HEK293 (cell line): Measurements from ENCODE around the gene EPHB1.

Source experiments
- CTCF ChIA-PET: fragments of 350-600 bp; formaldehyde crosslinking; extraction: SDS; loops from one replicate; lab custom pipeline; 2021; ENCODE audit warnings: antibody characterized with exemption; lab: Yijun Ruan, JAX
- POLR2A ChIA-PET: fragments of 300-600 bp; formaldehyde crosslinking; extraction: SDS; loops from one replicate; lab custom pipeline; 2020; ENCODE audit warnings: antibody characterized with exemption, inconsistent platforms; lab: Yijun Ruan, JAX
- H3K27ac ChIP-seq: fragments of 200-500 bp; sonication (Bioruptor generic); 2 replicates; pipeline ENCODE4 v1.5.1; 2014; ENCODE audit warnings: low read depth, low read length, control low read depth, inconsistent platforms; ENCODE audit errors: extremely low read depth
- H3K36me3 ChIP-seq, 2 experiments: fragments of 200-500 bp in 1 of 2; sonication (Bioruptor generic) in 1 of 2; 1 replicate in 1 of 2; 2 replicates in 1 of 2; pipeline ENCODE4 v1.5.1; 2014 to 2017; ENCODE audit warnings: inconsistent platforms in 2 of 2, low read length in 2 of 2; ENCODE audit not compliant: control insufficient read depth in 2 of 2, insufficient read depth in 1 of 2
- H3K4me1 ChIP-seq: fragments of 200-500 bp; sonication (Bioruptor generic); 2 replicates; pipeline ENCODE4 v1.5.1; 2014; ENCODE audit warnings: mild to moderate bottlenecking, low read length, inconsistent platforms; ENCODE audit not compliant: control insufficient read depth, insufficient read depth
- H3K4me3 ChIP-seq: 2 replicates; pipeline ENCODE4 v1.5.1; 2011; ENCODE audit warnings: low read depth, mild to moderate bottlenecking, control low read depth, low read length, moderate library complexity
- H3K9me3 ChIP-seq: fragments of 200-500 bp; sonication (Bioruptor generic); 2 replicates; pipeline ENCODE4 v1.5.1; 2014; ENCODE audit warnings: low read depth, low read length, inconsistent platforms; ENCODE audit not compliant: control insufficient read depth, insufficient read depth
- GLI2 ChIP-seq: fragments of 450-650 bp; formaldehyde crosslinking; IDR thresholded peaks from 2 replicates; pipeline ENCODE4; 2017; ENCODE audit warnings: missing biosample characterization, missing genetic modification characterization, low read depth, borderline replicate concordance
- TCF7L2 ChIP-seq: IDR thresholded peaks from 2 replicates; pipeline ENCODE4 v1.6.1; 2011; ENCODE audit warnings: low read depth, mild to moderate bottlenecking, inconsistent platforms, low read length, moderate library complexity, borderline replicate concordance
- TRIM28 ChIP-seq: IDR thresholded peaks from 2 replicates; pipeline ENCODE4 v1.6.1; 2011; ENCODE audit warnings: low read length, control low read depth, borderline replicate concordance
- ZBTB6 ChIP-seq: fragments of 450-650 bp; formaldehyde crosslinking; IDR thresholded peaks from 2 replicates; pipeline ENCODE4 v1.5.1; 2017; ENCODE audit warnings: missing biosample characterization, missing genetic modification characterization
- ZBTB7A ChIP-seq: fragments of 450-650 bp; formaldehyde crosslinking; IDR thresholded peaks from 2 replicates; pipeline ENCODE4 v1.5.1; 2016; ENCODE audit warnings: low read depth, missing biosample characterization, missing genetic modification characterization
- ZFP69B ChIP-seq: fragments of 450-650 bp; formaldehyde crosslinking; IDR thresholded peaks from 2 replicates; pipeline ENCODE4 v1.5.1; 2016; ENCODE audit warnings: missing biosample characterization, missing genetic modification characterization
- ZNF132 ChIP-seq: fragments of 450-650 bp; formaldehyde crosslinking; IDR thresholded peaks from 2 replicates; pipeline ENCODE4 v1.5.1; 2017; ENCODE audit warnings: missing biosample characterization, missing genetic modification characterization, borderline replicate concordance
- ZNF133 ChIP-seq: fragments of 450-650 bp; formaldehyde crosslinking; IDR thresholded peaks from 2 replicates; pipeline ENCODE4 v1.5.1; 2016; ENCODE audit warnings: missing biosample characterization, missing genetic modification characterization
- ZNF2 ChIP-seq: fragments of 450-650 bp; formaldehyde crosslinking; IDR thresholded peaks from 2 replicates; pipeline ENCODE4 v1.5.1; 2016; ENCODE audit warnings: missing biosample characterization, missing genetic modification characterization
- ZNF221 ChIP-seq: fragments of 450-650 bp; formaldehyde crosslinking; IDR thresholded peaks from 2 replicates; pipeline ENCODE4 v1.5.1; 2017; ENCODE audit warnings: missing biosample characterization, missing genetic modification characterization, borderline replicate concordance
- ZNF24 ChIP-seq: fragments of 450-650 bp; formaldehyde crosslinking; IDR thresholded peaks from 2 replicates; pipeline ENCODE4 v1.5.1; 2016; ENCODE audit warnings: missing biosample characterization, missing genetic modification characterization
- ZNF26 ChIP-seq: fragments of 450-650 bp; formaldehyde crosslinking; IDR thresholded peaks from 2 replicates; pipeline ENCODE4 v1.5.1; 2016; ENCODE audit warnings: missing biosample characterization, missing genetic modification characterization
- ZNF350 ChIP-seq: fragments of 450-650 bp; formaldehyde crosslinking; IDR thresholded peaks from 2 replicates; pipeline ENCODE4 v1.5.0; 2017; ENCODE audit warnings: missing biosample characterization, mild to moderate bottlenecking, missing genetic modification characterization
- ZNF404 ChIP-seq: fragments of 450-650 bp; formaldehyde crosslinking; IDR thresholded peaks from 2 replicates; pipeline ENCODE4 v1.5.1; 2017; ENCODE audit warnings: missing biosample characterization, missing genetic modification characterization
- ZNF488 ChIP-seq: fragments of 450-650 bp; formaldehyde crosslinking; IDR thresholded peaks from 2 replicates; pipeline ENCODE4 v1.5.1; 2016; ENCODE audit warnings: missing biosample characterization, missing genetic modification characterization
- ZNF518A ChIP-seq: fragments of 450-650 bp; formaldehyde crosslinking; conservative IDR thresholded peaks from 2 replicates; pipeline ENCODE4 v1.5.1; 2016; ENCODE audit warnings: low read depth, missing biosample characterization, missing genetic modification characterization
- ZNF544 ChIP-seq: fragments of 450-650 bp; formaldehyde crosslinking; IDR thresholded peaks from 2 replicates; pipeline ENCODE4 v1.5.0; 2017; ENCODE audit warnings: missing biosample characterization, missing genetic modification characterization
- ZNF558 ChIP-seq: fragments of 450-650 bp; formaldehyde crosslinking; IDR thresholded peaks from 2 replicates; pipeline ENCODE4 v1.5.1; 2016; ENCODE audit warnings: missing biosample characterization, missing genetic modification characterization
- ZNF658 ChIP-seq: fragments of 450-650 bp; formaldehyde crosslinking; IDR thresholded peaks from 2 replicates; pipeline ENCODE4; 2016; ENCODE audit warnings: missing biosample characterization, missing genetic modification characterization
- ZNF677 ChIP-seq: fragments of 450-650 bp; IDR thresholded peaks from 2 replicates; pipeline ENCODE4 v1.5.0; 2018; ENCODE audit warnings: missing biosample characterization, mild to moderate bottlenecking, missing genetic modification characterization, moderate library complexity
- ZNF843 ChIP-seq: fragments of 450-650 bp; formaldehyde crosslinking; IDR thresholded peaks from 2 replicates; pipeline ENCODE4 v1.5.1; 2016; ENCODE audit warnings: missing biosample characterization, missing genetic modification characterization
- ZXDB ChIP-seq: fragments of 450-650 bp; formaldehyde crosslinking; IDR thresholded peaks from 2 replicates; pipeline ENCODE4 v1.5.1; 2016; ENCODE audit warnings: missing biosample characterization, missing genetic modification characterization
- TF ChIP-seq, protein P1 (sequence below): fragments of 450-650 bp; formaldehyde crosslinking; IDR thresholded peaks from 2 replicates; pipeline ENCODE4 v1.5.0; 2017; ENCODE audit warnings: missing biosample characterization, missing genetic modification characterization, borderline replicate concordance
- TF ChIP-seq, protein P2 (sequence below): sonication (generic); formaldehyde crosslinking; IDR thresholded peaks from 2 replicates; pipeline ENCODE4 v1.8.1; 2022; ENCODE audit warnings: mild to moderate bottlenecking, moderate library complexity, missing genetic modification reagents

Gene EPHB1

GRCh38 chr3:134813618-134814017, 18.6 kb downstream of the EPHB1 start:
- no peaks in the 10 kb centered on the region for H3K36me3 ChIP-seq
- no peak overlapping the region for H3K4me3 ChIP-seq
- no peaks in the 10 kb centered on the region for H3K9me3 ChIP-seq
- H3K27ac ChIP-seq, result no peak overlapping the region
- TF ChIP-seq ZNF544, result no peak
- TF ChIP-seq ZBTB6 (tag by site-specific recombination), result no peak
- TF ChIP-seq ZNF404, result no peak
- TF ChIP-seq TCF7L2, result no peak
- TF ChIP-seq ZNF558 (tag by site-specific recombination), result no peak
- TF ChIP-seq, protein P1, sequence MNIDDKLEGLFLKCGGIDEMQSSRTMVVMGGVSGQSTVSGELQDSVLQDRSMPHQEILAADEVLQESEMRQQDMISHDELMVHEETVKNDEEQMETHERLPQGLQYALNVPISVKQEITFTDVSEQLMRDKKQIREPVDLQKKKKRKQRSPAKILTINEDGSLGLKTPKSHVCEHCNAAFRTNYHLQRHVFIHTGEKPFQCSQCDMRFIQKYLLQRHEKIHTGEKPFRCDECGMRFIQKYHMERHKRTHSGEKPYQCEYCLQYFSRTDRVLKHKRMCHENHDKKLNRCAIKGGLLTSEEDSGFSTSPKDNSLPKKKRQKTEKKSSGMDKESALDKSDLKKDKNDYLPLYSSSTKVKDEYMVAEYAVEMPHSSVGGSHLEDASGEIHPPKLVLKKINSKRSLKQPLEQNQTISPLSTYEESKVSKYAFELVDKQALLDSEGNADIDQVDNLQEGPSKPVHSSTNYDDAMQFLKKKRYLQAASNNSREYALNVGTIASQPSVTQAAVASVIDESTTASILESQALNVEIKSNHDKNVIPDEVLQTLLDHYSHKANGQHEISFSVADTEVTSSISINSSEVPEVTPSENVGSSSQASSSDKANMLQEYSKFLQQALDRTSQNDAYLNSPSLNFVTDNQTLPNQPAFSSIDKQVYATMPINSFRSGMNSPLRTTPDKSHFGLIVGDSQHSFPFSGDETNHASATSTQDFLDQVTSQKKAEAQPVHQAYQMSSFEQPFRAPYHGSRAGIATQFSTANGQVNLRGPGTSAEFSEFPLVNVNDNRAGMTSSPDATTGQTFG (tag by site-specific recombination), result no peak
- TF ChIP-seq GLI2 (tag by site-specific recombination), result no peak
- CTCF ChIA-PET, result no interaction called here
- H3K4me1 ChIP-seq, result no peaks in the 10 kb centered on the region
- POLR2A ChIA-PET, result no interaction called here

GRCh38 chr3:134815519-134815918, 20.5 kb downstream of the EPHB1 start:
- H3K36me3 ChIP-seq, result no peaks in the 10 kb centered on the region
- no peak overlapping the region for H3K27ac ChIP-seq
- H3K4me3 ChIP-seq, result no peak overlapping the region
- ChIA-PET POLR2A (no interaction called here), CTCF (interaction anchor here (0.6 kb wide), 1 partner anchor 150 kb away, joined by 3 read pairs; no protein-coding TSS in a partner anchor)
- no peaks in the 10 kb centered on the region for H3K4me1 ChIP-seq
- H3K9me3 ChIP-seq, result no peaks in the 10 kb centered on the region
- TF ChIP-seq ZNF132 (tag by site-specific recombination) (no peak), ZFP69B (no peak), ZNF133 (tag by site-specific recombination) (no peak), ZNF518A (tag by site-specific recombination) (no peak), ZNF658 (tag by site-specific recombination) (no peak), ZBTB7A (no peak), ZNF221 (tag by site-specific recombination) (no peak), ZNF350 (tag by site-specific recombination) (no peak), ZNF843 (tag by site-specific recombination) (no peak), ZNF26 (tag by site-specific recombination) (no peak), ZNF24 (tag by site-specific recombination) (no peak), ZNF488 (no peak), ZNF404 (no peak), ZXDB (tag by site-specific recombination) (no peak), ZNF677 (tag by site-specific recombination) (no peak), ZNF544 (no peak), ZNF2 (tag by site-specific recombination) (no peak), TRIM28 (no peak)
- TF ChIP-seq, protein P2, sequence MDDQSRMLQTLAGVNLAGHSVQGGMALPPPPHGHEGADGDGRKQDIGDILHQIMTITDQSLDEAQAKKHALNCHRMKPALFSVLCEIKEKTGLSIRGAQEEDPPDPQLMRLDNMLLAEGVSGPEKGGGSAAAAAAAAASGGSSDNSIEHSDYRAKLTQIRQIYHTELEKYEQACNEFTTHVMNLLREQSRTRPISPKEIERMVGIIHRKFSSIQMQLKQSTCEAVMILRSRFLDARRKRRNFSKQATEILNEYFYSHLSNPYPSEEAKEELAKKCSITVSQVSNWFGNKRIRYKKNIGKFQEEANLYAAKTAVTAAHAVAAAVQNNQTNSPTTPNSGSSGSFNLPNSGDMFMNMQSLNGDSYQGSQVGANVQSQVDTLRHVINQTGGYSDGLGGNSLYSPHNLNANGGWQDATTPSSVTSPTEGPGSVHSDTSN (CRISPR knock-in tag), result no peak
